GM23248 (cell line): ENCODE results near the gene DUOXA1.

Source experiments
- EZH2 ChIP-seq: fragments of 200-600 bp; sonication (generic); IDR thresholded peaks from 2 replicates; pipeline ENCODE4 v1.6.1; 2018; ENCODE audit warnings: antibody characterized with exemption, mild to moderate bottlenecking; ENCODE audit not compliant: insufficient read depth, poor library complexity, severe bottlenecking
- EZH2phosphoT487 ChIP-seq: fragments of 200-600 bp; sonication (generic); IDR thresholded peaks from 2 replicates; pipeline ENCODE4 v1.6.1; 2018; ENCODE audit warnings: antibody characterized with exemption, moderate library complexity, mild to moderate bottlenecking, low read depth; ENCODE audit not compliant: insufficient read depth

DNA sequence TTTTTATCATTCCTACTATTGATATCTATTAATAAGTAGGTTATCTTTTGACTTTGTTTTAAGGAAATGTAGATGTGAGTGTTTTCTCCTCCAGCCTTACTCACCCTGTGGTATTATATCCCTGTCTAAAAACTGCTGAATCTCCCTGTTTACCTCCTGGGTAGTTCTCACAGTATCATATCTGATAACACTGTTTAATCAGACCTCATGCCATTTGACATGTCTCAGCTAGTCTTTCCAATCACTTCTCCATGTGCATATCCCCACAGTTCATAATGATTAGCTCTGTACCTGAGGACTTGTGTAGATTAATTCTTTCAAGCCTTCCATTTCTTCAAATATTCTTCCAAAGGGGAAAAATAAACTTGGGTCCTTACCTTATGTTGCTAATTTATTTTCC is 46.5 kb downstream of the DUOXA1 start:
- TF ChIP-seq EZH2 = no peak
- no peak for TF ChIP-seq EZH2phosphoT487
